K562 (cell line): ENCODE results near the gene ZNF749. TPM values are rescaled to one million over a fixed set of nuclear protein-coding genes. Genes with fewer than 3 reads are reported as not detected.

ENCODE experiments used
- ARID2 ChIP-seq: fragments of 450-650 bp; IDR thresholded peaks from 2 replicates; pipeline ENCODE4 v1.6.1; 2017; ENCODE audit warnings: antibody characterized with exemption, mild to moderate bottlenecking
- ASH1L ChIP-seq: fragments of 450-650 bp; IDR thresholded peaks from 2 replicates; pipeline ENCODE4 v1.6.1; 2018; ENCODE audit warnings: borderline replicate concordance, mild to moderate bottlenecking, low read depth; ENCODE audit not compliant: partially characterized antibody
- C11orf30 ChIP-seq: fragments of 450-650 bp; IDR thresholded peaks from 2 replicates; pipeline ENCODE4 v1.6.1; 2016; ENCODE audit warnings: low read depth, mild to moderate bottlenecking
- EP400 ChIP-seq: fragments of 450-650 bp; IDR thresholded peaks from 2 replicates; pipeline ENCODE4 v1.6.1; 2017; ENCODE audit warnings: antibody characterized with exemption, mild to moderate bottlenecking, moderate library complexity
- FOXA1 ChIP-seq: fragments of 450-650 bp; IDR thresholded peaks from 2 replicates; pipeline ENCODE4 v1.6.1; 2016; ENCODE audit warnings: mild to moderate bottlenecking, borderline replicate concordance
- FOXA3 ChIP-seq, 2 experiments: fragments of 450-650 bp in 1 of 2; sonication (generic) in 1 of 2; formaldehyde crosslinking; IDR thresholded peaks in 1 of 2; conservative IDR thresholded peaks in 1 of 2; 2 replicates each; pipeline versions ENCODE4 v1.4.0 to v1.8.0; 2020 to 2022; ENCODE audit warnings: mild to moderate bottlenecking in 2 of 2, missing genetic modification reagents in 1 of 2
- HCFC1 ChIP-seq: IDR thresholded peaks from 2 replicates; pipeline ENCODE4 v1.6.1; 2012; ENCODE audit warnings: low read depth, low read length, improper control_type of control experiment
- ILF3 ChIP-seq: fragments of 450-650 bp; IDR thresholded peaks from 2 replicates; pipeline ENCODE4 v1.6.1; 2018; ENCODE audit warnings: antibody characterized with exemption, mild to moderate bottlenecking, moderate library complexity, borderline replicate concordance
- KDM5B ChIP-seq: fragments of 200-600 bp; sonication (generic); IDR thresholded peaks from 2 replicates; pipeline ENCODE4 v1.6.1; 2012; ENCODE audit warnings: low read depth, mild to moderate bottlenecking, moderate library complexity, low read length, control low read depth, inconsistent platforms; ENCODE audit not compliant: insufficient replicate concordance
- KLF1 ChIP-seq: fragments of 450-650 bp; IDR thresholded peaks from 2 replicates; pipeline ENCODE4 v1.6.1; 2016; ENCODE audit warnings: missing genetic modification characterization, missing compliant biosample characterization
- MYC ChIP-seq, 2 experiments: fragments of 250-450 bp in 1 of 2; sonication (Bioruptor Pico) in 1 of 2; IDR thresholded peaks; 2 replicates each; pipeline versions ENCODE4 v1.5.1 to v1.6.1; 2012 to 2021; ENCODE audit warnings: low read depth in 2 of 2, borderline replicate concordance in 1 of 2, improper control_type of control experiment in 1 of 2, low read length in 1 of 2, mild to moderate bottlenecking in 1 of 2, moderate library complexity in 1 of 2
- NR2F6 ChIP-seq: fragments of 450-650 bp; formaldehyde crosslinking; IDR thresholded peaks from 2 replicates; pipeline ENCODE4 v1.4.0; 2020; ENCODE audit warnings: mild to moderate bottlenecking
- RBFOX2 ChIP-seq: fragments of 200-400 bp; formaldehyde crosslinking; IDR thresholded peaks from 2 replicates; pipeline ENCODE4 v1.6.1; 2017; ENCODE audit warnings: low read depth, mild to moderate bottlenecking, low read length, moderate library complexity
- SAP30 ChIP-seq: fragments of 200-600 bp; sonication (generic); IDR thresholded peaks from 2 replicates; pipeline ENCODE4 v1.6.1; 2012; ENCODE audit warnings: borderline replicate concordance, low read depth, mild to moderate bottlenecking, moderate library complexity, low read length, control low read depth, inconsistent platforms; ENCODE audit not compliant: insufficient read depth, poor library complexity, severe bottlenecking
- SIN3A ChIP-seq, 2 experiments: fragments of 150-350 bp in 1 of 2; IDR thresholded peaks; 2 replicates each; pipeline ENCODE4 v1.6.1; 2011 to 2016; ENCODE audit warnings: borderline replicate concordance in 2 of 2, low read depth in 2 of 2, low read length in 2 of 2, mild to moderate bottlenecking in 2 of 2, moderate library complexity in 2 of 2; ENCODE audit not compliant: control insufficient read depth in 1 of 2
- SIX5 ChIP-seq, 2 experiments: IDR thresholded peaks; 2 replicates each; pipeline ENCODE4 v1.6.1; 2011; ENCODE audit warnings: low read length in 2 of 2, borderline replicate concordance in 1 of 2, low read depth in 1 of 2, mild to moderate bottlenecking in 1 of 2, moderate library complexity in 1 of 2; ENCODE audit not compliant: insufficient read depth in 1 of 2
- polyA plus RNA-seq, 8 experiments: library from polyadenylated mRNA; depleted of rRNA in 4 of 8; stranded (reverse) in 5 of 8; unstranded in 3 of 8; fragments of >200 nt; fragmentation: Nextera tagmentation in 2 of 8; fragmentation: Illumina TruSeq in 1 of 8; extraction: Ambion mirVana in 2 of 8; extraction: Trizol in 1 of 8; gene quantifications; 2 replicates each; pipeline versions ENCODE4 v1.2.1 to v1.2.3, GENCODE V29; 2011 to 2014; ENCODE audit warnings: inconsistent platforms in 1 of 8, missing spikeins in 1 of 8
- total RNA-seq, 7 experiments: library from RNA; depleted of rRNA in 6 of 7; stranded (reverse); fragments of >200 nt in 6 of 7; fragmentation: Illumina TruSeq in 2 of 7; extraction: Trizol in 2 of 7; gene quantifications; 2 replicates each; pipeline versions ENCODE4 v1.2.1 to v1.2.3, GENCODE V29; 2011 to 2021; ENCODE audit warnings: low replicate concordance in 1 of 7
- TF ChIP-seq, protein P1 (sequence below): sonication (generic); formaldehyde crosslinking; IDR thresholded peaks from 2 replicates; pipeline ENCODE4 v1.4.0; 2020; ENCODE audit warnings: mild to moderate bottlenecking, missing genetic modification reagents
- TF ChIP-seq, protein P2 (sequence below): sonication (generic); formaldehyde crosslinking; IDR thresholded peaks from 2 replicates; pipeline ENCODE4 v1.8.0; 2023; ENCODE audit warnings: missing genetic modification reagents, mild to moderate bottlenecking, borderline replicate concordance

The ZNF749 gene
- total and polyA plus RNA-seq, 9 of the 15 experiments (the other 6 are each of a cell fraction or from before 2014, with no cell fraction given): 5.3 to 33.2 (median 15.0) TPM

DNA sequence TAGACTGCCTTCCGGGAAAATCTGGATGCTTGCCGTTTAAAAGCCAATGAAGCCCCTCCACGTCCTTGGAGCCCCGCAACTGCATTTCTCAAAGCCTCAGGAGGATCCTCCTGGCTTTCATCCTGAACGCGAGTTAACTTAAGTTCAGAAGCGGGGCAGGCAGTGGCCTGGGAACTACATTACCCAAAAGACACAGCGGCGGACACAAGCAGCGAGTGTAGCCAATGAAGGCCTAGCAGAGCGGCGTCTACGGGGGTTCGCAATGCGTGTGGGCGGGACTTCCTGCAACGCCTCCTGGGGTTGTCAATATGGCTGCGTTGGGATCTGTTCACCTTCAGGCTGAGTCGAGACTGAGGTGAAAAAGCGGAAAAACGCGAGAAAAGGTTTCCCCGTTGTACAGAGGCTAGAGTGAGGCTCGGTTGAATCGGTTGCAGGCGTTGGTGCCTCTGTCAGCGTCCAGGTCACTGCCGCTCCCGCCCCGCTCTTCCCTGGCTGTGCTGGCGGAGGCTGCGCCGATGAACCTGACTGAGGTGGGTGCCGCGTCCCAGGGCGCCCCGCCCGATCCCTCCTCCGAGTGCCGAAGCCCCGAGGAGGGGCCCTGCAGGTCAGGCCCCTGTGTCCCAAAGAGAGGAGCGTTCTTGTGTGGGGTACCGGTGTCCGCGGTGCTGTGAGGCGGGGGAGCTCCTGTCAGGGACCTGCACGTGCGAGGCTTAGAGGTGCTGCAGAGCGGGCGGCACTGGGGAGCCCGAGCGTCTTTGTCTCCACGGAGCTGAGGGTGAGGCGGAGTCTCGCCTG is 24.1 kb upstream of the ZNF749 start, which contains the start of gene ZNF17 (continued):
- TF ChIP-seq ILF3 (no peak), FOXA3 (CRISPR knock-in tag; conservative IDR thresholded peaks at IDR 0.05 in 1 of 2, IDR thresholded peaks at IDR 0.05 in 1 of 2) (peak in 1 of 2 experiments; percentile 90; a peak in 2 of 4 replicates), NR2F6 (CRISPR knock-in tag) (no peak), HCFC1 (peak; percentile 96), RBFOX2 (peak; percentile 62), FOXA1 (no peak), ASH1L (peak; percentile 50), SIN3A (IDR thresholded peaks at IDR 0.05; ENCODE audit: borderline replicate concordance in 2 of 2, control insufficient read depth in 1 of 2, low read depth in 2 of 2, low read length in 2 of 2) (peak; percentile 67 to 84; a peak in 2 of 4 replicates), SIX5 (IDR thresholded peaks at IDR 0.05; ENCODE audit: borderline replicate concordance in 1 of 2, insufficient read depth in 1 of 2, low read depth in 1 of 2, low read length in 2 of 2) (peak; percentile 69 to 87), KDM5B (peak; percentile 65), MYC (IDR thresholded peaks at IDR 0.05; ENCODE audit: low read depth, low read length) (peak; percentile 15; the same call in 1 of the 2 replicates), MYC (CRISPR knock-in tag; IDR thresholded peaks at IDR 0.05; ENCODE audit: borderline replicate concordance, low read depth) (peak; percentile 80; the same call in 1 of the 2 replicates), SAP30 (peak; percentile 77), EP400 (peak; percentile 65; the same call in 1 of the 2 replicates), C11orf30 (peak; percentile 97), ARID2 (no peak), KLF1 (tag) (no peak)
- TF ChIP-seq, protein P1, sequence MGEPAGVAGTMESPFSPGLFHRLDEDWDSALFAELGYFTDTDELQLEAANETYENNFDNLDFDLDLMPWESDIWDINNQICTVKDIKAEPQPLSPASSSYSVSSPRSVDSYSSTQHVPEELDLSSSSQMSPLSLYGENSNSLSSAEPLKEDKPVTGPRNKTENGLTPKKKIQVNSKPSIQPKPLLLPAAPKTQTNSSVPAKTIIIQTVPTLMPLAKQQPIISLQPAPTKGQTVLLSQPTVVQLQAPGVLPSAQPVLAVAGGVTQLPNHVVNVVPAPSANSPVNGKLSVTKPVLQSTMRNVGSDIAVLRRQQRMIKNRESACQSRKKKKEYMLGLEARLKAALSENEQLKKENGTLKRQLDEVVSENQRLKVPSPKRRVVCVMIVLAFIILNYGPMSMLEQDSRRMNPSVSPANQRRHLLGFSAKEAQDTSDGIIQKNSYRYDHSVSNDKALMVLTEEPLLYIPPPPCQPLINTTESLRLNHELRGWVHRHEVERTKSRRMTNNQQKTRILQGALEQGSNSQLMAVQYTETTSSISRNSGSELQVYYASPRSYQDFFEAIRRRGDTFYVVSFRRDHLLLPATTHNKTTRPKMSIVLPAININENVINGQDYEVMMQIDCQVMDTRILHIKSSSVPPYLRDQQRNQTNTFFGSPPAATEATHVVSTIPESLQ (CRISPR knock-in tag): no peak
- TF ChIP-seq, protein P2, sequence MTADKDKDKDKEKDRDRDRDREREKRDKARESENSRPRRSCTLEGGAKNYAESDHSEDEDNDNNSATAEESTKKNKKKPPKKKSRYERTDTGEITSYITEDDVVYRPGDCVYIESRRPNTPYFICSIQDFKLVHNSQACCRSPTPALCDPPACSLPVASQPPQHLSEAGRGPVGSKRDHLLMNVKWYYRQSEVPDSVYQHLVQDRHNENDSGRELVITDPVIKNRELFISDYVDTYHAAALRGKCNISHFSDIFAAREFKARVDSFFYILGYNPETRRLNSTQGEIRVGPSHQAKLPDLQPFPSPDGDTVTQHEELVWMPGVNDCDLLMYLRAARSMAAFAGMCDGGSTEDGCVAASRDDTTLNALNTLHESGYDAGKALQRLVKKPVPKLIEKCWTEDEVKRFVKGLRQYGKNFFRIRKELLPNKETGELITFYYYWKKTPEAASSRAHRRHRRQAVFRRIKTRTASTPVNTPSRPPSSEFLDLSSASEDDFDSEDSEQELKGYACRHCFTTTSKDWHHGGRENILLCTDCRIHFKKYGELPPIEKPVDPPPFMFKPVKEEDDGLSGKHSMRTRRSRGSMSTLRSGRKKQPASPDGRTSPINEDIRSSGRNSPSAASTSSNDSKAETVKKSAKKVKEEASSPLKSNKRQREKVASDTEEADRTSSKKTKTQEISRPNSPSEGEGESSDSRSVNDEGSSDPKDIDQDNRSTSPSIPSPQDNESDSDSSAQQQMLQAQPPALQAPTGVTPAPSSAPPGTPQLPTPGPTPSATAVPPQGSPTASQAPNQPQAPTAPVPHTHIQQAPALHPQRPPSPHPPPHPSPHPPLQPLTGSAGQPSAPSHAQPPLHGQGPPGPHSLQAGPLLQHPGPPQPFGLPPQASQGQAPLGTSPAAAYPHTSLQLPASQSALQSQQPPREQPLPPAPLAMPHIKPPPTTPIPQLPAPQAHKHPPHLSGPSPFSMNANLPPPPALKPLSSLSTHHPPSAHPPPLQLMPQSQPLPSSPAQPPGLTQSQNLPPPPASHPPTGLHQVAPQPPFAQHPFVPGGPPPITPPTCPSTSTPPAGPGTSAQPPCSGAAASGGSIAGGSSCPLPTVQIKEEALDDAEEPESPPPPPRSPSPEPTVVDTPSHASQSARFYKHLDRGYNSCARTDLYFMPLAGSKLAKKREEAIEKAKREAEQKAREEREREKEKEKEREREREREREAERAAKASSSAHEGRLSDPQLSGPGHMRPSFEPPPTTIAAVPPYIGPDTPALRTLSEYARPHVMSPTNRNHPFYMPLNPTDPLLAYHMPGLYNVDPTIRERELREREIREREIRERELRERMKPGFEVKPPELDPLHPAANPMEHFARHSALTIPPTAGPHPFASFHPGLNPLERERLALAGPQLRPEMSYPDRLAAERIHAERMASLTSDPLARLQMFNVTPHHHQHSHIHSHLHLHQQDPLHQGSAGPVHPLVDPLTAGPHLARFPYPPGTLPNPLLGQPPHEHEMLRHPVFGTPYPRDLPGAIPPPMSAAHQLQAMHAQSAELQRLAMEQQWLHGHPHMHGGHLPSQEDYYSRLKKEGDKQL (CRISPR knock-in tag): no peak
